Stromal cell of bone marrow (primary cell): Measurements from ENCODE around the gene DRAM2.
"Not testable (repeated sequence)": the region's sequence is repeated elsewhere in the genome, so short reads cannot be mapped to it uniquely, and the experiment has no call there.

Experiments
- DNase-seq: peaks from one replicate; pipeline ENCODE4 v3.0.0-alpha.2; 2012; ENCODE audit warnings: low read depth

The DRAM2 gene

DNA sequence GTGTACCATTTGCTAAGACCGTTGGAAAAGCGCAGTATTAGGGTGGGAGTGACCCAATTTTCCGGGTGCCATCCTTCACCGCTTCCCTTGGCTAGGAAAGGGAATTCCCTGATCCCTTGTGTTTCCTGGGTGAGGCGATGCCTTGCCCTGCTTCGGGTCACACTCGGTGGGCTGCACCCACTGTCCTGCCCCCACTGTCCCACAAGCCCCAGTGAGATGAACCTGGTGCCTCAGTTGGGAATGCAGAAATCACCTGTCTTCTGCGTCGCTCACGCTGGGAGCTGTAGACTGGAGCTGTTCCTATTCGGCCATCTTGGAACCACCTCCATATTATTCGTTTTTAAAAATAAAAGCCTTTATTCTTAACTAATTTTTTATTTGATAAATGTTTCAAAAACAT lies 60.6 kb downstream of the DRAM2 start:
- DNase-seq: not testable (repeated sequence)

DNA sequence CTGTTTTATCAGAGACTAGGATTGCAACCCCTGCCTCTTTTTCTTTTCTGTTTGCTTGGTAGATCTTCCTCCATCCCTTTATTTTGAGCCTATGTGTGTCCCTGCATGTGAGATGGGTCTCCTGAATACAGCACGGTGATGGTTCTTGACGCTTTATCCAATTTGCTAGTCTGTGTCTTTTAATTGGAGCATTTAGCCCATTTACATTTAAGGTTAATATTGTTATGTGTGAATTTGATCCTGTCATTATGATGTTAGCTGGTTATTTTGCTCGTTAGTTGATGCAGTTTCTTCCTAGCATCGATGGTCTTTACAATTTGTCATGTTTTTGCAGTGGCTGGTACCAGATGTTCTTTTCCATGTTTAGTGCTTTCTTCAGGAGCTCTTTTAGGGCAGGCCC lies 62.6 kb downstream of the DRAM2 start:
- DNase-seq: not testable (repeated sequence)
